HG02588 (cell line): ENCODE data around the gene ACBD3.
A peak's percentile ranks its signal among the peaks of the same experiment; 100 is the strongest.

Experiments used
- ATAC-seq: cut with Tn5 transposase; IDR thresholded peaks from one replicate; pipeline ENCODE4 v1.9.1; 2021; ENCODE audit warnings: mild to moderate bottlenecking, moderate library complexity; ENCODE audit not compliant: unreplicated experiment

Gene ACBD3

GRCh38 chr1:226116673-226117072 is 69.9 kb downstream of the ACBD3 start:
- no peak for ATAC-seq

GRCh38 chr1:226112626-226113025 is 73.9 kb downstream of the ACBD3 start:
- no peak for ATAC-seq

- ATAC-seq = no peak
These were observed 74.7 kb downstream of the ACBD3 start for GRCh38 chr1:226111883-226112261.

GRCh38 chr1:226111098-226111882 is 75.3 kb downstream of the ACBD3 start:
- ATAC-seq = no peak

- peak; percentile 79 for ATAC-seq
These were observed 76.1 kb downstream of the ACBD3 start for GRCh38 chr1:226110249-226111097.

GRCh38 chr1:226109829-226110248 is 76.7 kb downstream of the ACBD3 start:
- peak; percentile 72 for ATAC-seq

GRCh38 chr1:226108935-226109828 is 77.4 kb downstream of the ACBD3 start:
- no peak for ATAC-seq

GRCh38 chr1:226107471-226108460 is 78.8 kb downstream of the ACBD3 start:
- no peak for ATAC-seq

GRCh38 chr1:226104671-226105121 is 81.8 kb downstream of the ACBD3 start:
- ATAC-seq = no peak

- no peak for ATAC-seq
These were observed 85.8 kb downstream of the ACBD3 start for GRCh38 chr1:226100436-226101391.

GRCh38 chr1:226098870-226099835 is 87.4 kb downstream of the ACBD3 start:
- ATAC-seq = no peak

- ATAC-seq = no peak
These were observed 88.5 kb downstream of the ACBD3 start for GRCh38 chr1:226097866-226098625.

- no peak for ATAC-seq
These were observed 91.3 kb downstream of the ACBD3 start for GRCh38 chr1:226095286-226095685.
